ENCODE results near the gene CCR1.
"Not testable (repeated sequence)": the region's sequence is repeated elsewhere in the genome, so short reads cannot be mapped to it uniquely, and the experiment has no call there.

Gene CCR1

DNA sequence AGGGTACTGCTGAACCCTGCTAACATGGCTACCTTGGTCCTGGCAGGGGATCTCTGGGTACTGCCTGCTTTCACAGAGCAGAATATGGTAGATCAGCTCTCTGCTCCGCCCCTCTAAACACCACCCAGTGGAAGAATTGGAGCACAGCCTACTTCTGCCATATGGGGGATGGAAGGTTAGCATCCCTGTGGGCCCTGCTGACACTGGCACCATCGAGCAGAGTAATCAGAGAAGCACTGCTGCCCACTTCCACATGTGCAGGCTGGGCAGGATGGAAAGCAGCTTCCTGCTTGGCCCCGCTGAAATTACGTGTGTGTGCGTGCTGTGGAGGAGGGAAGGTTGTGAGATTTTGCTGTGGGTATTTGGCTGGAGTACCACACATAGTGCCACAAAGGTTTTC, 24.8 kb downstream of the CCR1 start:
- no peaks in the 10 kb centered on the region for H3K9me3 ChIP-seq
- H3K4me3 ChIP-seq: no peak overlapping the region
- no peaks in the 10 kb centered on the region for H3K4me1 ChIP-seq
- in situ Hi-C loops (cut with MboI; ENCODE audit: low sequenced_read_pairs): no loop called here
- no peak for DNase-seq (ENCODE audit: low spot score in 2 of 2)
- H3K36me3 ChIP-seq (replicated peaks): no peaks in the 10 kb centered on the region
- 0 out of 2 replicates have a peak, but pooled peaks cover 3% of the 10 kb centered on the region for H3K27me3 ChIP-seq (ENCODE audit: low read depth)

- H3K4me1 ChIP-seq: no peaks in the 10 kb centered on the region
- no peaks in the 10 kb centered on the region for H3K36me3 ChIP-seq (replicated peaks)
- no peak overlapping the region for H3K4me3 ChIP-seq
- DNase-seq (ENCODE audit: low spot score in 2 of 2): no peak
- no peaks in the 10 kb centered on the region; the same call in 1 of the 2 replicates for H3K27me3 ChIP-seq (ENCODE audit: low read depth)
- in situ Hi-C loops (cut with MboI; ENCODE audit: low sequenced_read_pairs): no loop called here
- H3K9me3 ChIP-seq: no peaks in the 10 kb centered on the region
These were observed 39.3 kb downstream of the CCR1 start for GRCh38 chr3:46168583-46169345.

DNA sequence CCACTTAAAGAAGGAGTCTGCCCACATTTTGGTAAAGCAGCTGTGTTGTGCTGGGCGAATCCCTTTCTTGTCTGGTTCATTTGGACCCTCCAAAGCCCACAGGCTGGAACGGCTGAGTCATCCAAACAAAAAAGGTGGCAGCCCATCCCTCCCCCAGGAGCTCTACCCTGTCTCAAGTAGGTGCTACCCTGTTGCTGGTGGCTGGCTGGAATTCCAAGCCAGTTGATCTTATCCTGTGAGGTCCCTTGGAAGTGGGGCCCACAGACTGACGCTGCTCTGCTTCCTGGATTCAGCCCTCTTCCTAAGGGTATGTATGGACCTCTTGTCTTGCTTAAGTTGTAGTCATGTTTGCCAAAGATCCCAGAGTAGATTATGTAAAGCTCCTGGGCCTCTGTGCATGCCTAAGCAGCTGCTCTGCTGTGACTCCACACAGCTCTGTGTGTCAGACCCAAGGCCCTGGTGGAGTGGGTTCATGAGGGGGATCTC, 44.5 kb downstream of the CCR1 start:
- no peak overlapping the region for H3K4me3 ChIP-seq
- DNase-seq (ENCODE audit: low spot score in 2 of 2): no peak
- in situ Hi-C loops (cut with MboI; ENCODE audit: low sequenced_read_pairs): no loop called here
- no peaks in the 10 kb centered on the region; the same call in 1 of the 2 replicates for H3K27me3 ChIP-seq (ENCODE audit: low read depth)
- H3K9me3 ChIP-seq: no peaks in the 10 kb centered on the region
- H3K36me3 ChIP-seq (replicated peaks): no peaks in the 10 kb centered on the region
- H3K4me1 ChIP-seq: no peaks in the 10 kb centered on the region

DNA sequence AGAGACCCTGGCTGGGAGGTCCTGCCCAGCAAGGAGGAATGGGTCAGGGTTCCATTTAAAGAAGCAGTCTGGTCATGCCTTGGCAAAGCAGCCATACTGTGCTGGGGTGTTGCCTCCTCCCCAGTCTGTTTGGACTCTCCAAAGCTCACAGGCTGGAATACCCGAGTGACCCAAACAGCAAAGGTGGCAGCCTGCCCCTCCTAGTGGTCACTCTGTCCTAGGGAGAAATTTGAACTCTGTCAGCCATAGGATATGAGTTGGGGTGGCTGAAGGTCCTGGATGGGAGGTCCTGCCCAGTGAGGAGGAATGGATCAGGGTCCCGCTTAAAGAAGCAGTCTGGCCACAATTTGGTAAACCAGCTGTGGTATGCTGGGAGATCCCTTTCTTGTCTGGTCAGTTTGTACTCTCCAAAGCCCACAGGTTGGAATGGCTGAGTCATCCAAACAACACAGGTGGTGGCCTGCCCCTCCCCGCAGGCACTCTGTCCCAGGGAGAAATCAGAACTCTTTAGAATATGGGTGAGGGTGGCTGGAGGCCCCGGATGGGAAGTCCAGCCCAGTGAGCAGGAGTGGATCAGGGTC, 45.0 kb downstream of the CCR1 start:
- in situ Hi-C loops (cut with MboI; ENCODE audit: low sequenced_read_pairs): no loop called here
- Histone ChIP-seq H3K36me3 (replicated peaks) (no peaks in the 10 kb centered on the region), H3K4me1 (no peaks in the 10 kb centered on the region), H3K4me3 (no peak overlapping the region), H3K27me3 (ENCODE audit: low read depth) (no peaks in the 10 kb centered on the region; the same call in 1 of the 2 replicates), H3K9me3 (no peaks in the 10 kb centered on the region)
- DNase-seq (ENCODE audit: low spot score in 2 of 2): no peak

DNA sequence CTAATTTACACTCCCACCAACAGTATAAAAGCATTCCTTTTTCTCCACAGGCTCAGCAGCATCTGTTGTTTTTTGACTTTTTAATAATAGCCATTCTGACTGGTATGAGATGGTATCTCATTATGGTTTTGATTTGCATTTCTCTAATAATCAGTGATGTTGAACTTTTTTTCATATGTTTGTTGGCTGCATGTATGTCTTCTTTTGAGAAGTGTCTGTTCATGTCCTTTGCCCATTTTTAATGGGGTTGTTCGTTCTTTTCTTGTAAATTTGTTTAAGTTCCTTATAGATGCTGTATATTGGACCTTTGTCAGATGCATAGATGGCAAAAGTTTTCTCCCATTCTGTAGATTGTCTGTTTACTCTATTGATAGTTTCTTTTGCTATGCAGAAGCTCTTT, 50.4 kb downstream of the CCR1 start:
- H3K9me3 ChIP-seq; H3K27me3 ChIP-seq (ENCODE audit: low read depth); H3K4me3 ChIP-seq; in situ Hi-C loops (cut with MboI; ENCODE audit: low sequenced_read_pairs); H3K4me1 ChIP-seq; H3K36me3 ChIP-seq (replicated peaks); DNase-seq (ENCODE audit: low spot score in 2 of 2): not testable (repeated sequence)

DNA sequence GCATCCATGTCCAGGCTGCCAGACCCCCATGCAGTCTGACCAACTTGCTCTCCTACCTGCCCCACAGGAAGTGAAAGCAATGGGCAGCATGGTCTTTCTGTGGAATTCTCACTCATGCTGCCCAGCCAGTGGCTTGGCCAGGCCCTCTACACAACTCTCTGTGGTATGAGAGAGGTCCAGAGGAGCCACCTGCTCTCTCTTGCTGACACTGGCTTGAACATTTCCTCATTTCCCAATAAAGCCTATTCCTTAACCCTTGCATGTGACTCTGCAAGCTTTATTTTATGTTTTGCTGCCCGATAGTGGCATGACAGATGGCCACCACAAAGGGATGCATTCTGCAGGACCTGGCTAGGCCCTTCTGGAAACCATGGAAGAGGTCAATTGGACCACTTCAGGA, 53.8 kb downstream of the CCR1 start:
- in situ Hi-C loops (cut with MboI; ENCODE audit: low sequenced_read_pairs): no loop called here
- H3K4me3 ChIP-seq: no peak overlapping the region

More for the DNA sequence above, 53.8 kb downstream of the CCR1 start:
- no peaks in the 10 kb centered on the region for H3K27me3 ChIP-seq (ENCODE audit: low read depth)
- no peaks in the 10 kb centered on the region for H3K36me3 ChIP-seq (replicated peaks)
- DNase-seq (ENCODE audit: low spot score in 2 of 2): no peak
- H3K4me1 ChIP-seq: no peaks in the 10 kb centered on the region
- H3K9me3 ChIP-seq: peaks cover 3% of the 10 kb centered on the region; the same call in 1 of the 2 replicates

All from HAP-1 (cell line).